Natural killer cell (primary cell): ENCODE results near the gene TMEM61. TPM values are rescaled to one million over a fixed set of nuclear protein-coding genes. Genes with fewer than 3 reads are reported as not detected.
"Not testable (repeated sequence)": the region's sequence is repeated elsewhere in the genome, so short reads cannot be mapped to it uniquely, and the experiment has no call there.

Experiments
- ATAC-seq, 3 donors: fragments of 150-1000 bp in 2 of 3; fragments of 200-7000 bp in 1 of 3; cut with Tn5 transposase; 1 replicate in 1 of 3; 2 replicates in 2 of 3; pipeline ENCODE4 v1.10.0; 2021; ENCODE audit warnings: mild to moderate bottlenecking in 2 of 3, moderate library complexity in 2 of 3
- DNase-seq, 2 donors: peaks; one replicate each; pipeline versions ENCODE4 v3.0.0 to v3.0.0-alpha.2; 2013 to 2021; ENCODE audit warnings: mixed read lengths in 1 of 2
- H3K27ac ChIP-seq: one replicate; pipeline ENCODE4 v1.5.1; 2013; ENCODE audit warnings: mild to moderate bottlenecking, low read length
- H3K27me3 ChIP-seq: one replicate; pipeline ENCODE4 v1.6.1; 2013; ENCODE audit warnings: low read length; ENCODE audit not compliant: control insufficient read depth, insufficient read depth
- H3K36me3 ChIP-seq: one replicate; pipeline ENCODE4 v1.6.1; 2013; ENCODE audit warnings: low read length; ENCODE audit not compliant: control insufficient read depth, insufficient read depth
- H3K4me1 ChIP-seq: one replicate; pipeline ENCODE4 v1.6.1; 2013; ENCODE audit warnings: low read length; ENCODE audit not compliant: control insufficient read depth, insufficient read depth
- H3K4me3 ChIP-seq: one replicate; pipeline ENCODE4 v1.5.1; 2013; ENCODE audit warnings: low read length
- H3K9me3 ChIP-seq: one replicate; pipeline ENCODE4 v1.6.1; 2013; ENCODE audit warnings: low read length; ENCODE audit not compliant: control insufficient read depth, insufficient read depth
- H3K27ac Mint-ChIP-seq, 2 donors: one replicate each; pipeline ENCODE4 v1.8.0; 2022; ENCODE audit warnings: mild to moderate bottlenecking in 2 of 2, mixed read lengths in 2 of 2, moderate library complexity in 1 of 2
- H3K27me3 Mint-ChIP-seq, 2 donors: one replicate each; pipeline ENCODE4 v1.8.0; 2022; ENCODE audit warnings: low read depth in 2 of 2, mixed read lengths in 2 of 2
- H3K36me3 Mint-ChIP-seq: one replicate; pipeline ENCODE4 v1.8.0; 2022; ENCODE audit warnings: mixed read lengths
- H3K4me1 Mint-ChIP-seq, 2 donors: one replicate each; pipeline ENCODE4 v1.8.0; 2022; ENCODE audit warnings: mixed read lengths in 2 of 2
- H3K4me3 Mint-ChIP-seq: one replicate; pipeline ENCODE4 v1.8.0; 2022; ENCODE audit warnings: mild to moderate bottlenecking, moderate library complexity, mixed read lengths
- H3K9me3 Mint-ChIP-seq, 2 donors: one replicate each; pipeline ENCODE4 v1.8.0; 2022; ENCODE audit warnings: mixed read lengths in 2 of 2
- WGBS: methylation state at CpG from one replicate; pipeline ENCODE4 v1.1.7; 2013; ENCODE audit warnings: missing lambda C conversion rate; ENCODE audit not compliant: insufficient coverage; 5-methylcytosine and 5-hydroxymethylcytosine counted together
- intact Hi-C: fragments of 100-400 bp; cut with micrococcal nuclease; formaldehyde crosslinking; loops from one replicate; pipeline ENCODE4 v1.14.2; 2022
- total RNA-seq, 4 donors: library from RNA; stranded (reverse); fragments of 120-200 nt in 1 of 4; gene quantifications; one replicate each; pipeline versions ENCODE4 v1.2.3 to v1.2.4, GENCODE V29; 2013 to 2022
- TF ChIP-seq, protein P1 (sequence below): fragments of 200-600 bp; IDR thresholded peaks from one replicate; pipeline ENCODE4 v1.8.0; 2022; ENCODE audit warnings: antibody characterized with exemption

The TMEM61 gene
- total RNA-seq, 3 donors from 2014 or later (not counting 1 experiment from before 2014, with no cell fraction given), result not detected

DNA sequence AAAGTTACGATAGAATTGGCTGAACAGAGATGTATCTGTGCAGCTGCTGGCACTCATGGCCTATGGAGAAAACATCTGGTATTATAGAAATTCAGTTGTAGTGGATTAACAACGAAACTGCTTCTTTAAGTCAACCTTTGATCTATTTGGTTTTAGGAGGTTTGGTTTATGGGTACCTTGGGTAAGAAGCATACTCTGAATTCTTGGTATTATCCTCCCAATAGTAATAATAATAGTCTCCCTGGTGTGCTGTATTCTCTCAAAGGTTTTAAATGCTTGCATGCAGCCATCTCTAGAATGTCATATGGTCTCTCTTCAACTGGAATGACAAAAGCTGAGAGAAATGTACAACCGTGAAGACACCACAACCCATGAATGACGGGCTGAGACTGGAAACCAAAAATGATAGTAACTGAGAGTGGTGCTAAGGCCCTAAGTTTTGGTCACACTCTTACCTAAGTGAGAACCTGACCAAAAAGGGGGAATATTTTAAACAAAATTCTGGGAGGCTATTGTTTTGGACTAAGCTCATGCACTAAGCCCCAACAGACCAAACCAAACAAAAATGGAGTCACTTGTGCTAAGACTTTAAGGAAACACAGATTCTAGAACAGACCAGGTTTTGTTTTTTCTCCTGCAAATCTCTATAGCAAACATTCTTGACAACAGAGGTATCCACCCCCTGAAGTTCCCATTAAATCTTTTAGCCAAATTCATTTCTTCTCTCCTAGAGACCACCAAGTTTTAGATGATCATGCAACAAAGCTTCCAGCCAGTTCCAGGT, 17.6 kb upstream of the TMEM61 start:
- Mint-ChIP-seq H3K4me1 (peaks cover 12% of the 10 kb centered on the region in 2 donors), H3K27me3 (peaks cover 12 to 24% of the 10 kb centered on the region in 2 donors), H3K4me3 (no peak overlapping the region), H3K36me3 (no peaks in the 10 kb centered on the region), H3K27ac (no peak overlapping the region), H3K9me3 (peaks cover 0 to 2% of the 10 kb centered on the region in 2 donors)
- no peak overlapping the region for H3K4me3 ChIP-seq
- peaks cover under 1% of the 10 kb centered on the region for H3K9me3 ChIP-seq
- peaks cover 2% of the 10 kb centered on the region for H3K27me3 ChIP-seq
- 70% methylated on average over 3 of the region's 4 CpGs for WGBS
- TF ChIP-seq, protein P1, sequence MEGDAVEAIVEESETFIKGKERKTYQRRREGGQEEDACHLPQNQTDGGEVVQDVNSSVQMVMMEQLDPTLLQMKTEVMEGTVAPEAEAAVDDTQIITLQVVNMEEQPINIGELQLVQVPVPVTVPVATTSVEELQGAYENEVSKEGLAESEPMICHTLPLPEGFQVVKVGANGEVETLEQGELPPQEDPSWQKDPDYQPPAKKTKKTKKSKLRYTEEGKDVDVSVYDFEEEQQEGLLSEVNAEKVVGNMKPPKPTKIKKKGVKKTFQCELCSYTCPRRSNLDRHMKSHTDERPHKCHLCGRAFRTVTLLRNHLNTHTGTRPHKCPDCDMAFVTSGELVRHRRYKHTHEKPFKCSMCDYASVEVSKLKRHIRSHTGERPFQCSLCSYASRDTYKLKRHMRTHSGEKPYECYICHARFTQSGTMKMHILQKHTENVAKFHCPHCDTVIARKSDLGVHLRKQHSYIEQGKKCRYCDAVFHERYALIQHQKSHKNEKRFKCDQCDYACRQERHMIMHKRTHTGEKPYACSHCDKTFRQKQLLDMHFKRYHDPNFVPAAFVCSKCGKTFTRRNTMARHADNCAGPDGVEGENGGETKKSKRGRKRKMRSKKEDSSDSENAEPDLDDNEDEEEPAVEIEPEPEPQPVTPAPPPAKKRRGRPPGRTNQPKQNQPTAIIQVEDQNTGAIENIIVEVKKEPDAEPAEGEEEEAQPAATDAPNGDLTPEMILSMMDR, result no peak
- no peak for ATAC-seq
- peaks cover 12% of the 10 kb centered on the region for H3K4me1 ChIP-seq
- DNase-seq, result no peak
- intact Hi-C loops, result no loop called here
- no peak overlapping the region for H3K27ac ChIP-seq
- H3K36me3 ChIP-seq, result no peaks in the 10 kb centered on the region

DNA sequence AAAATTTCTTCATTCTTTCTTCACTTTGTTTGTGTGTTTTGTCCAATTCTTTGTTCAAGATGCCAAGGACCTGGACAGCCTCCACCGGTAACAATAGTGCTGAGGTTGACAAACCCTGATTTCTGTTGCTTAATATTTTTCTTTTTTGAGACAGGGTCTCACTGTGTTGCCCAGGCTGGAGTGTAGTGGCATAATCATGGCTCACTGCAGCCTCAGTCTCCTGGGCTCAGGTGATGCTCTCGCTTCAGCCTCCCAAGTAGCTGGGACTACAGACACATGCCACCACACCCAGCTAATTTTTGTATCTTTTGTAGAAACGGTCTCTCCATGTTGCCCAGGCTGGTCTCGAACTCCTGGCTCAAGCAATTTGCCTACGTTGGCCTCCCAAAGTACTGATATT, 16.6 kb upstream of the TMEM61 start:
- H3K27ac Mint-ChIP-seq, H3K9me3 Mint-ChIP-seq, ATAC-seq, H3K36me3 ChIP-seq, H3K27me3 ChIP-seq, H3K4me3 ChIP-seq, H3K27ac ChIP-seq, H3K36me3 Mint-ChIP-seq, H3K4me3 Mint-ChIP-seq, intact Hi-C loops, DNase-seq, H3K9me3 ChIP-seq: not testable (repeated sequence)
- 95% methylated on average over 5 of the region's 5 CpGs for WGBS
- peaks cover 12% of the 10 kb centered on the region for H3K4me1 ChIP-seq
- peaks cover 7 to 15% of the 10 kb centered on the region in 2 donors for H3K27me3 Mint-ChIP-seq
- peaks cover 12% of the 10 kb centered on the region in 2 donors for H3K4me1 Mint-ChIP-seq

DNA sequence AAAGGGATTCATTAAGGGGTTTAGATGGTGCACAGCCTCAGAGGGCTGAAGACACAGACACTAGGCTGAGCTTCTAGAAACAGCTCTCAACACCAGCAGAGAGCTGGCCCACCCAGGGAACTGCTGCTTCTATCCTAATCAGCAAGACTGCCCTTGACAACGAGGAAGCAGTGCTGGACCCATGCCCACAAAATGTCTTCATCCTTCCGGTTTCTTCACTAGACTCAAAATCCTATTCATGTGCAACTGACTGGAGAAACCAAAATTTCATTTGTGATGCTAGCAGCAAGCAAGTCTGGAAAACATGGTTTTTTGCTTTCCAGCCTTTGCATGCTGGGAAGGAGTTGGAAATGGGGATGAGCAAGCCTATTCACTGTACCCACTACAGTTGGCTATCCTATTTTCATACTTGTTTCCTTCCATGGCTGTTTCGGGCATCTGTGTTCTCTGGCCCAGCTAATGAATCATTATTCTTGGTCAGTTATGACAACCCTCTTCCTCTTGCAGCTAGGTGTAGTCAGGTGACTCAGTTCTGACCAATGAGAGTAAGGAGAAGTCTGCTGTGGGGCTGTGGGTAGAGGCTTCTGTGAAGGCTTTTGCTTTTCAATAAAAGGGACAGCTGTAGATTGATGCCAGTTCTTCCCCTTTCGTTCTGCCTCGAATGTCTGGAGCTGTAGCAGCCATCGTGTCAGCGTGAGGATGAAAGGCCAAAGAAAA, 14.6 kb upstream of the TMEM61 start:
- peak overlapping the region in 1 of 2 donors; percentile 69 for H3K27ac Mint-ChIP-seq
- H3K36me3 ChIP-seq, result no peaks in the 10 kb centered on the region
- 25% methylated on average over 7 of the region's 7 CpGs for WGBS
- no peak overlapping the region for H3K27ac ChIP-seq
- H3K4me1 Mint-ChIP-seq, result peaks cover 12% of the 10 kb centered on the region in 2 donors
- H3K4me3 ChIP-seq, result no peak overlapping the region
- H3K27me3 ChIP-seq, result no peaks in the 10 kb centered on the region
- peaks cover 12 to 17% of the 10 kb centered on the region in 2 donors for H3K27me3 Mint-ChIP-seq
- H3K36me3 Mint-ChIP-seq, result no peaks in the 10 kb centered on the region
- peak; percentile 77 to 90 (median 80) for ATAC-seq
- H3K4me3 Mint-ChIP-seq, result peak overlapping the region; percentile 52
- H3K9me3 Mint-ChIP-seq, result no peaks in the 10 kb centered on the region
- TF ChIP-seq, protein P1, result no peak
- no peaks in the 10 kb centered on the region for H3K9me3 ChIP-seq
- intact Hi-C loops, result no loop called here
- peaks cover 12% of the 10 kb centered on the region for H3K4me1 ChIP-seq
- peak in 1 of 2 donors; percentile 12 for DNase-seq

DNA sequence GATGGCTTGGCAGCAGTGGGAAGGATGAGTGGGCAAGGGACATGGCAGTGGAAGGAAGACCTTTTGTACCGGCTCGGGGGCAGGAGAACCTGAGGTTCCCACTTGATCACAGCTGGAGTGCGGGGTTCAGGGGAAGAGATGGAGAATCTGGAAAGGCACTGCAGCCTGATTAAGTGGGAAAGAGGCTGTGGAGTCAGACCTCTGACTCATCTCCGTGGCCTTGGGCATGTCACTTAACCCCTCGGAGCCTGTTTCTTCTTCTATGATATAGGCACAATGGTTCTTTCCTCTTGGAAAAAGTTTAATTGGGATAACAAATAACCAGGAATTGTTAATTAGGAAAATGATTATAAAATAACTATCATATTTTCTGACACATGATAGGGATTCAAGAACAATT, 13.1 kb upstream of the TMEM61 start:
- ATAC-seq, result no peak
- Histone ChIP-seq H3K9me3 (no peaks in the 10 kb centered on the region), H3K4me3 (no peak overlapping the region), H3K36me3 (no peaks in the 10 kb centered on the region), H3K4me1 (peaks cover 12% of the 10 kb centered on the region), H3K27me3 (no peaks in the 10 kb centered on the region), H3K27ac (no peak overlapping the region)
- H3K27ac Mint-ChIP-seq, result no peak overlapping the region
- H3K4me3 Mint-ChIP-seq, result no peak overlapping the region
- intact Hi-C loops, result no loop called here
- no peaks in the 10 kb centered on the region for H3K36me3 Mint-ChIP-seq
- TF ChIP-seq, protein P1, result no peak
- H3K27me3 Mint-ChIP-seq, result peaks cover 17 to 22% of the 10 kb centered on the region in 2 donors
- no peak for DNase-seq
- no peaks in the 10 kb centered on the region for H3K9me3 Mint-ChIP-seq
- peaks cover 12% of the 10 kb centered on the region in 2 donors for H3K4me1 Mint-ChIP-seq
- whole genome bisulfite sequencing, result 96% methylated on average over 4 of the region's 5 CpGs
